ENCODE results near the gene RGS16. TPM values are rescaled to one million over a fixed set of nuclear protein-coding genes. Genes with fewer than 3 reads are reported as not detected.

The RGS16 gene
- total RNA-seq, 3 donors from 2014 or later, result 0.61 to 2.3 (median 1.3) TPM

GRCh38 chr1:182565537-182565936, 38.7 kb downstream of the RGS16 start:
- H3K36me3 ChIP-seq (ENCODE audit: low read depth), result no peaks in the 10 kb centered on the region
- intact Hi-C loops (cut with DNase I, micrococcal nuclease), result no loop called here
- ATAC-seq (no peak), DNase-seq (no peak)
- H3K4me3 ChIP-seq, result no peak overlapping the region
- TF ChIP-seq CTCF (IDR thresholded peaks at IDR 0.05), result no peak
- H3K9me3 ChIP-seq, result no peaks in the 10 kb centered on the region
- no peaks in the 10 kb centered on the region for H3K4me1 ChIP-seq (ENCODE audit: low read depth)

GRCh38 chr1:182564406-182565004, 39.7 kb downstream of the RGS16 start:
- Histone ChIP-seq H3K36me3 (ENCODE audit: low read depth) (no peaks in the 10 kb centered on the region), H3K9me3 (no peaks in the 10 kb centered on the region), H3K4me3 (no peak overlapping the region), H3K4me1 (ENCODE audit: low read depth) (no peaks in the 10 kb centered on the region)
- DNase-seq, result no peak
- intact Hi-C loops (cut with DNase I, micrococcal nuclease), result no loop called here
- TF ChIP-seq CTCF (IDR thresholded peaks at IDR 0.05), result no peak
- ATAC-seq, result no peak

- no peak for ATAC-seq
- no peak for TF ChIP-seq CTCF (IDR thresholded peaks at IDR 0.05)
- H3K4me3 ChIP-seq, result no peak overlapping the region
Measured at GRCh38 chr1:182563095-182563494, 41.1 kb downstream of the RGS16 start.

GRCh38 chr1:182561456-182561855, 42.7 kb downstream of the RGS16 start:
- Histone ChIP-seq H3K36me3 (ENCODE audit: low read depth) (no peaks in the 10 kb centered on the region), H3K9me3 (no peaks in the 10 kb centered on the region), H3K4me3 (no peak overlapping the region), H3K4me1 (ENCODE audit: low read depth) (no peaks in the 10 kb centered on the region)
- no peak for TF ChIP-seq CTCF (IDR thresholded peaks at IDR 0.05)
- DNase-seq (no peak), ATAC-seq (no peak)
- intact Hi-C loops (cut with DNase I, micrococcal nuclease), result no loop called here

More at GRCh38 chr1:182563095-182563494, 41.1 kb downstream of the RGS16 start:
- H3K36me3 ChIP-seq (ENCODE audit: low read depth), result no peaks in the 10 kb centered on the region
- H3K4me1 ChIP-seq (ENCODE audit: low read depth), result no peaks in the 10 kb centered on the region
- no peak for DNase-seq
- intact Hi-C loops (cut with DNase I, micrococcal nuclease), result no loop called here
- no peaks in the 10 kb centered on the region for H3K9me3 ChIP-seq

- ATAC-seq, result no peak
- Histone ChIP-seq H3K4me3 (no peak overlapping the region), H3K4me1 (ENCODE audit: low read depth) (no peaks in the 10 kb centered on the region), H3K9me3 (no peaks in the 10 kb centered on the region), H3K36me3 (ENCODE audit: low read depth) (no peaks in the 10 kb centered on the region)
- no peak for DNase-seq
- intact Hi-C loops (cut with DNase I, micrococcal nuclease), result no loop called here
- no peak for TF ChIP-seq CTCF (IDR thresholded peaks at IDR 0.05)
Measured at GRCh38 chr1:182560392-182560984, 43.7 kb downstream of the RGS16 start.

Measured in mucosa of descending colon (tissue), 3 donors.